ENCODE results near the gene IZUMO4. TPM values are rescaled to one million over a fixed set of nuclear protein-coding genes. Genes with fewer than 3 reads are reported as not detected.
A peak's percentile ranks its signal among the peaks of the same experiment; 100 is the strongest.

Gene IZUMO4
- total RNA-seq, 6 donors from 2014 or later, result 0.59 to 61.8 (median 6.4) TPM

DNA sequence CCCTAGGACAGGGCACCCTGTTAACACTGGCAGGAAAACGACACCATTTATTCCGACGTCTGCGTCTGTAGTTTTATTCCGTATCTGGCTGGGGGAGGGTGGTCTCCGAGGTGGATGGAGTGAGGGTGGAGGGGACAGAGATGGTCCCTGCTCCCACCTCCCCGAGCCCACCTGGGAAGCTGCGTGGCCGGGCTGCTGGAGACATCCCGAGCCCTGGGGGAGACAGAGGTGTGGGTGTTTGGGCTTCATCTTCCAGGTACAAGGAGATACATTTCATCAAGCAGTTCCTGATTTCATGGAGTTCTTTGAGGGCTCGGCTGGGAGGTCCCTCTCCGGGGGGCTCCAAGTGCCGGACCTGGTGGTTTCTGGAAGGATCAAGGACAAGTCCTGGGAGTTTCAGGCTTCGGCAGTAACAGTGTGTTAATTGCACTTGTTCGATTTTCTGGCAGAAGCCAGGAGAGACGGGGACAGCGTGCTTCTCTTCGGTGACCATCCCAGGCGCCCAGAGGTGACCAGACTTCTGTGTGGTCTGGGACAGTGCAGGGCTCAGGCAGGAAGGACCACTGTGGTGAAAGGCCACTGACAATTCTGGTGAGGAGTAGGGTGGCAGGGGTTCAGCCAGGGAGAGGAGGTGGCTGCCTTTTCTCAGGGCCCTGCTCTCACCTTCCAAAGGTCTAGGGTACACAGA lies 25.6 kb upstream of the IZUMO4 start:
- no peaks in the 10 kb centered on the region for H3K9me3 ChIP-seq
- 93% methylated on average over 16 to 19 of the region's 19 CpGs for WGBS, 2 donors
- H3K27me3 ChIP-seq, result no peaks in the 10 kb centered on the region
- H3K27ac ChIP-seq, result no peak overlapping the region
- no peak overlapping the region for H3K4me3 ChIP-seq
- TF ChIP-seq POLR2A (IDR thresholded peaks at IDR 0.05) (no peak), POLR2AphosphoS5 (IDR thresholded peaks at IDR 0.05) (no peak), EP300 (IDR thresholded peaks at IDR 0.05) (no peak), CTCF (IDR thresholded peaks at IDR 0.05) (no peak)
- ATAC-seq (ENCODE audit: low FRiP score in 2 of 2), result no peak
- H3K36me3 ChIP-seq, result peaks cover 21 to 52% (median 42%) of the 10 kb centered on the region in 4 donors
- DNase-seq, result no peak
- H3K4me1 ChIP-seq, result peaks cover 10 to 22% (median 12%) of the 10 kb centered on the region in 4 donors

- 89 to 90% methylated on average over 16 to 28 of the region's 32 CpGs for WGBS, 2 donors
- ATAC-seq (ENCODE audit: low FRiP score in 2 of 2) (no peak), DNase-seq (peak in 1 of 2 donors; percentile 67)
- TF ChIP-seq EP300 (IDR thresholded peaks at IDR 0.05) (no peak), POLR2AphosphoS5 (IDR thresholded peaks at IDR 0.05) (no peak), CTCF (IDR thresholded peaks at IDR 0.05) (no peak), POLR2A (IDR thresholded peaks at IDR 0.05) (no peak)
- Histone ChIP-seq H3K9me3 (no peaks in the 10 kb centered on the region), H3K36me3 (peaks cover 37 to 71% (median 60%) of the 10 kb centered on the region in 4 donors), H3K27ac (peak overlapping the region in 2 of 4 donors; percentile 64 to 77), H3K4me3 (no peak overlapping the region), H3K4me1 (peaks cover 10 to 22% (median 12%) of the 10 kb centered on the region in 4 donors), H3K27me3 (no peaks in the 10 kb centered on the region)
These were observed 23.8 kb upstream of the IZUMO4 start for GRCh38 chr19:2072757-2073551.

DNA sequence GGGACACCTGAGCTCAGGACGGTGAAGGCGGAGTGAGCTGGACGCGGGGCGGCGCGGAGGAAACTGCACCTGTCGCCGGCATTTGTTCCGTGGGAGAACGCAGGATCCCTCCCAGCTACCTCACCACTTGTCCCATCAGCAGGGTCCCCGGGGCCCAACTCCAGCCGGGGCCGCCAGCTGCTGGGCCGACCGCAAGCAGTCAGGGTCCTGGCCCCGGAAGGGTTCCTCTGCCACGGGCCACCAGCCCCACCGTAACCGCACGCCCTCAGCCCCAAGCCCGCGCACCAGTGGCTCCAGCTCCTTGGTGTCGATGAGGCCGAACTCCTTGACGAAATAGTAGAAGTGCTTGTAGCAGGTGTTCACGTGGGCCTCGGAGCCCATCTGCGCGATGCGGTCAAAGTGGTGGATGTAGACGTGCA lies 20.2 kb upstream of the IZUMO4 start:
- H3K9me3 ChIP-seq, result no peaks in the 10 kb centered on the region
- peaks cover 7 to 17% (median 14%) of the 10 kb centered on the region in 4 donors for H3K4me1 ChIP-seq
- 93 to 96% methylated on average over 25 to 31 of the region's 32 CpGs for WGBS, 2 donors
- no peak for TF ChIP-seq POLR2A (IDR thresholded peaks at IDR 0.05)
- TF ChIP-seq POLR2AphosphoS5 (IDR thresholded peaks at IDR 0.05), result no peak
- TF ChIP-seq EP300 (IDR thresholded peaks at IDR 0.05), result no peak
- TF ChIP-seq CTCF (IDR thresholded peaks at IDR 0.05), result no peak
- H3K27me3 ChIP-seq, result no peaks in the 10 kb centered on the region
- no peak overlapping the region for H3K27ac ChIP-seq
- peak in 1 of 2 donors; percentile 17 for ATAC-seq (ENCODE audit: low FRiP score in 2 of 2)
- H3K36me3 ChIP-seq, result peaks cover 42 to 98% (median 79%) of the 10 kb centered on the region in 4 donors
- no peak overlapping the region for H3K4me3 ChIP-seq
- DNase-seq, result peak in 1 of 2 donors; percentile 69

GRCh38 chr19:2077398-2077797 lies 19.3 kb upstream of the IZUMO4 start:
- ATAC-seq (ENCODE audit: low FRiP score in 2 of 2), result no peak
- peaks cover 34 to 93% (median 74%) of the 10 kb centered on the region in 4 donors for H3K36me3 ChIP-seq
- 92 to 95% methylated on average over 7 of the region's 7 CpGs for WGBS, 2 donors

More at GRCh38 chr19:2077398-2077797, 19.3 kb upstream of the IZUMO4 start:
- Histone ChIP-seq H3K4me1 (peaks cover 13 to 25% (median 20%) of the 10 kb centered on the region in 4 donors), H3K4me3 (no peak overlapping the region), H3K27me3 (no peaks in the 10 kb centered on the region), H3K27ac (no peak overlapping the region), H3K9me3 (no peaks in the 10 kb centered on the region)
- no peak for TF ChIP-seq CTCF (IDR thresholded peaks at IDR 0.05)
- TF ChIP-seq POLR2AphosphoS5 (IDR thresholded peaks at IDR 0.05), result no peak
- TF ChIP-seq EP300 (IDR thresholded peaks at IDR 0.05), result no peak
- no peak for TF ChIP-seq POLR2A (IDR thresholded peaks at IDR 0.05)
- DNase-seq, result no peak
